Erythroblast (primary cell): Measurements from ENCODE around the gene LDLRAD4.

Source experiments
- GATA1 ChIP-seq: IDR thresholded peaks from 2 replicates; pipeline ENCODE4 v1.6.1; 2011; ENCODE audit warnings: low read depth, mild to moderate bottlenecking, control low read depth, low read length, moderate library complexity
- POLR2A ChIP-seq: IDR thresholded peaks from 2 replicates; pipeline ENCODE4 v1.6.1; 2011; ENCODE audit warnings: mild to moderate bottlenecking, low read length

GRCh38 chr18:13452871-13453680 lies 234.5 kb downstream of the LDLRAD4 start:
- TF ChIP-seq POLR2A (no peak), GATA1 (no peak)
